ENCODE results near the gene AKNAD1.

Gene AKNAD1

DNA sequence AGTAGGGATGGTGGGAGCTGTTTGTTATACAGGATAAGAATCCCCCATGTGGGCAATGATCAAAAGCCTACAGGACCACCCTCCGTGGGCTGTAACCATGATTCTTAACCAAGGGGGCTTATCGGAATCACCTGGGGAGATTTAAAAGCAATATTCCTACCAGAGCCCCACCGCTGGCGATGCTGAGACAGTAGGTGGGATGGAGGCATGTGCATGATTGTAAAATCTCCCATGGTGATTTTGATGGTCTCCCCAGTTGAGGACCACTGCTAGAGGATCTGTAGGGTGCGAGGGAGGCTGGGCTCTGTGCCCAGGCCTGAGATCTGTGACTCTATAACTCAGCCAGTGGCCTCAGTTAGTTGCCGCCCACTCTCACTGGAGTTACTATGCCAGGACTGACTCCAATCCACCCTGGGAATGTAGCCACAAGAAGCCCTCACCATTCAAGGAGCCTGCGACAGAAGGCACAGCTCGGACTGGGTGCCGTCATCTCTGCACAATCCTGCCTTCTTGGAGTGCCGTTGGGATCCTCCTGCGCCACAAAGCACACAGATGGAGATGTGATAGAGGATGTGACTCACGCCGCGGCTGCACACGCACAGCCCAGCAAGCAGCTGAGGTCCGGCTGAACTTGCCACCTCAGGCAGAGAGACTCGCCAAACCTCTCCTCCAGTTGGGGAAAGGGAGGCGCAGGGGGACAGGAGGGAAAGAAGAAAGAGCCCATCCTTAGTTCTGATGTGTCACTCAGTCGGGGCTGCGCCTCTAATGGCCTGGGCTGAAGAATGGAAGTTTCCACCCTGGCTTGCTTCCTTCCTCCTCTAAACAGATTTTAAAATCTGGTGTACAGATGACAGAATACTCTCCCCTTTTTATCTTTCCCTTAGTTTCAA lies 26.5 kb downstream of the AKNAD1 start:
- DNase-seq, result no peak

DNA sequence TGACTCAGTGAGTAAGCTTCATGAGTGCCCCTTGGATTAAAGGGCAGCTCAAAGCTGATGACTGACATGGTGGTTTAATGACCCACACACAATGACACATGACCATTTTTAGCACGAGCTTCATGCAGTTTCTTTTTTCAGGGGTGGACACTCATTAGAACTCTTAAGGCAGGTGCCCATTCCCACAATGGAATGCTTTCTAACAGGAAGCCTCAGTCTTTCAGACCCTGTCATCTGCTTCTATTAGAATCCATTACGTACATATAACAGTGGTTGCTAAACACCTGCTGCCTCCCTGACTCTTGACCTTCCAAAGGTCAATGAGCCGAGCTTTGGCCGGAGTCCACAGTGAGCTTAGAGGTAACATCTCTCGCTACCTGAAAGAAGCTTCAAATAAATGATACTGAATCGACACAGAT lies 27.4 kb downstream of the AKNAD1 start:
- no peak for DNase-seq

- peak; percentile 71 for DNase-seq
Measured at GRCh38 chr1:108828074-108828961, 28.6 kb downstream of the AKNAD1 start.

DNA sequence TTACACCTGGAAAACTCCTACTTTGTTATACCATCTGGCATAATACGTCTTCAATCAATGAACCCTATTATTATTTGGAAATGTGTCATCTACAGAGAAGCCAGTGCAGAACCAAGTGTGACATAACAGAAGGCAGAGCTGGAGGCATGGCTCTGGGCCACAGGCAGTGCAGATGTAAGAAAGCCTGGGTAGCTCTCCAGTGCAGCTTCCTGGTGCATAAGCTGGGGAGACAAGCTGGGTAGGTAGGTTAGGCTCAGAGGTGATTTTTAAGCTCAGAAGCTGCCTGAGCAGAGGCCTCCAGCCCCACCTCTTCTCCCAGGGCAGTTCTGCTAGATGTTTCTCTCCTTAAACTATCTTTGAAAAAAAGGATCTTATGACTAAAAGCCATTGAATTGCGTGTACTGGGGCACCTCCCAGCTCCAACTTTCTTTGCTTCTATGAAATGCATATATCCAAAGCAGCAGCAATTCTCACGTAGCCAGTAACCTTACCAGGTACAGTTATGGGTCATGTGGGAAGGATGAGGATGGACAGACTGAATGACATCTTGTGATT lies 30.7 kb downstream of the AKNAD1 start:
- DNase-seq, result no peak

DNA sequence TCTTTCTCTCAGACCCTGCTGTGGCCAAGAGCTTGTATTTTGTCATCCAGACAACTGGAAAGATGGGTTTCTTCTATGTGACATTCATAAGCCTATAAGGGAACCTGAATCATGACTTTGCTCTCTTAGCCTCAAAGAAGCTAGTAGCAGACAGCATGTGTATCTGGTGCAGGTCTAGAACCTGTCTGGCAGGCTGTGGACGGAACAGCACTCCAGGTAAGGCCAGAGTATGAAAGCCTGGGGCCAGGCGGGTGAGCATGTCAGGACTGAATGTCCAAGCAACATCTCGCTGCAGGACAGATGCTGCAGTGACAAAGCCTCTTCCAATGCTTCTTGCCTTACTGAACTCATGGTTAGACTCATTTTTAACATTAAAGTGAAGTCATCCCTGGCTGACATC lies 32.8 kb downstream of the AKNAD1 start:
- no peak for DNase-seq

- DNase-seq, result no peak
Measured at GRCh38 chr1:108823632-108824031, 33.3 kb downstream of the AKNAD1 start.

- no peak for DNase-seq
Measured at GRCh38 chr1:108819878-108820277, 37.0 kb downstream of the AKNAD1 start.

DNA sequence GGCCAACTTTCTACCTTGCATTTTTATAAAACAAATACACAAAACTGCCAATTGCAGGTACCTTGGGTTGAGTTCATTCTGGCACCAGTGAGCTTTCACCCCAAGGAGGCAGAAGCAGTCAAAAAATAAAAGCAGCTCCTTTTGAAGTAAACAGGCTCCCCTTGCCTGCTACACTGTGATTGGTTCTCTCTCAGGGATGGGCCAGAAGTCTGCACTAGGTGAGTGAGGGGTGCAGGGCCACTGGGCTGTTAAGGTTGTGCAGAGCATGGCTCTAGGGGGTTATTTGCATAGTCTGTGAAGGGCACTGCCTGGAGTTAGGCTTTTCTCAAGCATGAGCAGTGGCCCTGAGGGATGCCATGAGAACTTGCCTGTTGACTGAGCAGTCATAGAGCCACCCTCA lies 39.1 kb downstream of the AKNAD1 start:
- DNase-seq, result no peak

DNA sequence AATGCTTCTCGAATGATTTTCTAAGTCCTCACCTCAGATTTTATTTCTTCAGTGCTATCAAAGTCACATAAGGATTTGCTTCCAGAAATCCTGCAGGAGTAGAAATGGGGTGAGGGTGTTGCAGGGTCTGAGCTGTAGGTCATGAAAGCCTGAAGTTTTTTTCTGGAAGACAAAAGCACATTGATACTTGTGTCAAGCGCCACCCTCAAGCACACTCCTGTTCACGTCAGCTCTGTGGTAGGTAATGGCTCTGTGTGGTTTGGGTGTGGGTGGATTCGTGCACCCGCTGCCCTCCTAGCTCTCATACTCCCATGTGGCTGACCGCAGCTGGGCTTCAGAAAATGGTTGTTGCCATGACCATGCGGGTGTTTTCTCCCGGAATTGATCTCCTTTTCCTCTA lies 39.9 kb downstream of the AKNAD1 start:
- DNase-seq, result no peak

- DNase-seq, result no peak
Measured at GRCh38 chr1:108816049-108816893, 40.6 kb downstream of the AKNAD1 start.

DNA sequence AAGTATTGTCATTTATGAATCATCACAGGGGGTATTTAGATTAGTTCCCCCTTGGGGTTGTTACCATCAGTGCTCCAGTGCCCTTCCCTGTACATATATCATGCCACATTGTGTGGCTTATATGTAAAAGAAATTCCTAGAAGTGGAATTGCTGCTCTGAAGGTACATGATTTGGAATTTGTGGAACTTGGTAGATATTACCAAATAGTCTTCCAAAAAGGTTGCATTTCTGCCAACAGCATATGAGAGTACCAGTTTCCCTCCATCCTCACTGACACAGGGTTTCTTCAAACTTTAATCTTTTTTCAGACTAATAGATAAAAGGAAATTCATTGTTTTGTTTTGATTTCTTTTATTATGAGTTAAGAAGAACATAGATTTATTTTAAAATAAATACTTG lies 41.3 kb downstream of the AKNAD1 start:
- DNase-seq, result no peak

DNA sequence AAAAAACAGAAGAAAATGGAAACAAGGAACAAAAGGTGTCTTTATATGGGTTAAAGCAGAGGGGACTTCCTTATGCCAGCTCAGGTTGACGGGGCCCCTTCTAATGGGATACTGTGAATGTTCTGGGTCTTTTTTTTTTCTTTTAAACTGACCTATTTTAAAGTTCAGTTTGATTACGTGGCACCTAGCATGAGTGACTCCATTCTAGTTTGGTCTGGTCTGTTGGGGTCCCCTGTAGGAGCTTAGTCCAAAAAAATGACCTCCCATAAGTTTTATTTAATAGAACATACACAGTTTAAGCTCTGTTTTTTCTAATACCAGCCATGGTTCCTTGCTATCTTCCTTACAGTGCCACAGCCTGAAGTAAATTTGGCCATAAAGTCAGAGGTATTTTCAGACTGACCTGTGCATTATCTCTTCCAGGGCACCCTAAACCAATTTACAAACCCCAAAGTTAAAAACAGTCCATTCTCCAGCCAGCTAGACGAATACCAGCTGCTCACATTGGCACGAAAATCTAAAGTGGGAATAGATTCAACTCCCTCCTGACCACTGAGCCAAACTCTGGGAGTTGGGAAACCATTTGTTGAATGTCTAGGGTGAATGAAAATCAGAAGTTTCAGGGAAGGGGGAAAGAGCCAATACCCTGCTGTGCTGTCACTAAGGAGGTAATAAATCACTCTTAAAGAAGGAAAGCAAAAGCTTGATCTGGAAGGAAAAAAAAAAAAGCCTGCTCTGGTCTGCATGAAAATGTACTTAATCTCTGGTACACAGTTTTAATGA lies 42.4 kb downstream of the AKNAD1 start:
- no peak for DNase-seq

GRCh38 chr1:108813326-108813725 lies 43.6 kb downstream of the AKNAD1 start:
- DNase-seq, result no peak

- no peak for DNase-seq
Measured at GRCh38 chr1:108811611-108812010, 45.3 kb downstream of the AKNAD1 start.

DNA sequence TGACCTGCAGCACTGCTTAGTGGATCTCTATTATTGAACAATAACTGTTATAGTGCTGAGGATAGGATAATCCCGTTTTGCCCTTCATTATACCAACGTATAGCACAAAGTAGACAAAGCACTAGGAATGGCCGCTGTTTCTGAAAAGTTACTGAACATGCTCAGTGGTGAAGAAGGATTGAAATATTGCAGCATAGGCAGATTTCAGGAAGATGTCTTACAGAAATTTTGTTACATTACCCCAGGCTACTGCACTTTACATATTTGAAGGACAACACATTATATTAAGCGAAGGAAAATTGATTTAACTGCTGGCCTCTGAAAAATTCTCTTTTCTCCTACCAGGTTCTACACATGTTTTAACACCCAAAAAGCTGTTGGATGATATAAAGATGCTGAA lies 48.5 kb downstream of the AKNAD1 start:
- DNase-seq, result no peak

DNA sequence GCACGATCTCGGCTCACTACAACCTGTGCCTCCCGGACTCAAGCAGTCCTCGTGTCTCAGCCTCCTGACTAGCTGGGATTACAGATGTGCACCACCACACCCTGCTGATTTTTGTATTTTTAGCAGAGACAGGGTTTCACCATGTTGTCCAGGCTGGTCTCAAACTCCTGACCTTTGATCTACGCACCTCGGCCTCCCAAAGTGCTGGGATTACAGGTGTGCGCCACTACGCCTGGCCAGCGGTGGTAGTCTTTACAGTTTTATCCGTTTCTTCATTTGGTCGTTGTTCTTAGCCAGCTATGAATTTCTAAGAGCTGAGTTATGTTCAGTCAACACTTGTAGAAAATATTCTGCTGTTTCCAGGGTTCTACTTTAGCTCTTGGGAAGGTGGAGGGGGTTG lies 53.3 kb downstream of the AKNAD1 start:
- no peak for DNase-seq

GRCh38 chr1:108801101-108801500 lies 55.8 kb downstream of the AKNAD1 start:
- DNase-seq, result no peak

GRCh38 chr1:108799001-108799400 lies 57.9 kb downstream of the AKNAD1 start:
- no peak for DNase-seq

DNA sequence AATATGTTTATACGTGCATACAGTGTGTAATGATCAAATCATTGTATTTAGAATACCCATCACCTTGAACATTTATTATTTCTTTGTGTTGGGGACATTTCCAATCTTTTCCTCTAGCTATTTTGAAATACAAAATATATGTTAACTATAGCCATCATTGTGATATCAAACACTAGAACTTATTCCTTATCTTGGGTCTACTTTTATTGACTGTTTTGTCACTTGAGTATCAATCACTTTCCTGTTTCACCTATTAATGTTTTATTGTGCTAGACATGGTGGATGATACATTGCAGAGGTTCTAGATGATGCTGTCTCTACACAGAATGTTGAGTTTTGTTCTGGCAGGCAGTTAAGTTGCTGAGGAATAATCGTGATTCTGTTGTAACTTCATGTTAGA lies 64.5 kb downstream of the AKNAD1 start:
- DNase-seq, result no peak

DNA sequence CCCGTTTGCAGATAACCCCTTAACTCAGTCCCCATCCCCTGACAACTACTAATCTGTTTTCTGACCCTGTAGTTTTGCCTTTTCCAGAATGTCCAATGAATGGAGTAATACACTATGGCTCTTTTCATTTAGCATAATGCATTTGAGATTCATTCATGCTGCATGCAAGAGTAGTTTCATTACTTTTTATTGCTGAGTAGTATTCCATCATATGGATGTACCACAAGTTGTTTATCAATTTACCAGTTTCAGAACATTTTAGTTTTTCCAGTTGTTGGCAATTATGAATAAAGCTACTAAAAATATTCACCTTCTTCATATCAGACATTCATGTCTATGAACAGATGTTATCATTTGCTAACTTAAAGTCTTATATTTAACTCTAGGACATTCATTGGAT lies 65.1 kb downstream of the AKNAD1 start:
- DNase-seq, result no peak

GRCh38 chr1:108785880-108786279 lies 71.0 kb downstream of the AKNAD1 start:
- no peak for DNase-seq

DNA sequence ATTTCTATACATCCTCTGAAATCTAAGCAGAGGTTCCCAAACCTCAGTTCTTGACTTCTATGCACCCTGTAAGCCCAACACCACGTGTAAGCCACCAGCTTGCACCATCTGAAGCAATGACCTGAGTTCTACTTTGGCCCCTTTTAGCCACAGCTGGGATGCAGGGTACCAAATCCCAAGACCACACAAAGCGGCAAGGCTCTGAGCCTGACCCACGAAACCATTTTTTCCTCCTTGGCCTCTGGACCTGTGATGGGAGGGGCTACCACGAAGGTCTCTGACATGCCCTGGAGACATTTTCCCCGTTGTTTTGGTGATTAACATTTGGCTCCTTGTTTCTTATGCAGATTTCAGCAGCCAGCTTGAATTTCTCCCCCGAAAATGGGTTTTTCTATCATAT lies 71.6 kb downstream of the AKNAD1 start:
- no peak for DNase-seq

All from CD4-positive, alpha-beta T cell treated with Interleukin-21 for 1 hour (primary cell).